Measurements from ENCODE around the gene PIK3R1. TPM values are rescaled to one million over a fixed set of nuclear protein-coding genes. Genes with fewer than 3 reads are reported as not detected.

PIK3R1 gene
- total RNA-seq, 2 donors from 2014 or later, result 61.8 to 127 TPM

DNA sequence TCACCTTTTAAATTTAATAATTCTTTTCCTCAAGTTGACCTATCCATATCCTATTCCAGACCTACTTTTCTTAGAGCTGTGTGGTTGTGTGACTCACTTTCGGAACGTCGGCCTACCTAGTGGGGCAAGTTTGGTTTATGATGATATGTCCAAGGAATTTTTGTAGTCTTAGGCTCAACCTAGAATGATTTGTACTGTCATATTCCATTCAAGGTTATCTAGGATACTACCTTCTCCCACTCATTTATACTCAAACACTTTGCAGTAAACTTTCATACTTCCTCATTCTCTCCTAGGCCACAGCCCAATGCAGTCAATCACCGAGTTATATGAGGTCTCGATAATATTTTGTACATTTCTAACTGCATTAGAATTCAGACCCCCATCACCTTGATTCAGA is 61.9 kb downstream of the PIK3R1 start:
- ATAC-seq (peak in 1 of 2 donors; percentile 86), DNase-seq (no peak)
- intact Hi-C loops (cut with DNase I), result no loop called here

DNA sequence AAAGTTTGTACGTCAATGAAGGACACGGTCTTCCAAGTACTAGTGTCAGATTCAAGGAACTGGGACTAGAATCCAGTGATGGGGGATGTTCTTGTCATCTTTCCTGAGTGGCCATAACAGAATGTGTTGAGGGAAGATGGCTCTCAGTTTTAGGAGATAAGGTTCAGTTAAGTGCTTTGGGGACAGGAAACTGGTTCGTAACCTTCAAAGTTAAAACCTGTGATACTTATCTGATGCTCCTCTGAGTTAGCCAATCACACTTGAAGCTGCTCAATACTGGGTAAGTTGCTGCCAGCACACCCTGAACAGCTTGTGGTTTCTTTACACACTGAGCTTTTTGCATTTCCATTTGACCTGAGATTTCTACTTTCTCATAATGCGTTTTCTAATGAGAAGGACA is 64.4 kb downstream of the PIK3R1 start:
- intact Hi-C loops (cut with DNase I), result no loop called here
- ATAC-seq (peak in 1 of 2 donors; percentile 67), DNase-seq (no peak)

DNA sequence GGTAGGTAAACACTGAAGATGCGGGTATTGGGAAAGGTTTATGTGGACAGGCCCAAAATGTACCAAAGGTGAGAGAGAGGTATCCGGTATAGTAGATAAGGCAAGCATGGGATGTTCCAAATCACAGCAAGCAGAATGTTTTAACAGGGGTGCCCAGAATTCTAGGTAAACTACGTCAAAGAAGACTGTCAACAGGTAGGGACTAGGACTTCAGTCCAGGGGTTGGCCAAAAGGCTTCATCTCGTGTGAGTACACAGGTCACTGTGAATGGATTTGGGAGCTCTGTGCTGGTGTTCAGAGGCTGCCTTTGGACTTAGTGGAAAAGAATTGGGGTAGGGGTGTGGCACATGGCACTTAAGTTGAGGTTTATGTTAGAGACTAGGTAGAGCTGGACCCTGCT is 66.4 kb downstream of the PIK3R1 start:
- ATAC-seq, result no peak
- intact Hi-C loops (cut with DNase I), result no loop called here

DNA sequence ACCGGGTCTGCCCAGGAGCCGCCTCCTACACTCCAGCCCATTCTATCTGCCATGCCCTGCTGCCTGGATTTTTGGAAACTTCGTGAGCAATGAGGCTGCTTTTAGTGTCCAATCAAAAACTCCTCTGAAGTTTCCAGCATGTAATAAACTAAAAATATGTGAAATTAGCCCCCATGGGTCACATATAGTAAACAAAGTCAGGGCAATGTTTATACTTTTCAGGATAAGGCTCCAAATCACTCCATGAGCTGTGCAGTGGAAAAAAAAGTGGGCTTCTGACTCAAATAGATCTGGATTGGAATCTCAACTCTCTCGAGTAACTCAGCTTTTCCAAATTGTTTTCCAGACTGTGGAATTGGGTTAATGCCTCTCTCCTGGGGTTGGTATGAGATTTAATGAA is 68.2 kb downstream of the PIK3R1 start:
- intact Hi-C loops (cut with DNase I), result no loop called here
- no peak for DNase-seq
- no peak for ATAC-seq

More for the DNA sequence above, 66.4 kb downstream of the PIK3R1 start:
- no peak for DNase-seq

DNA sequence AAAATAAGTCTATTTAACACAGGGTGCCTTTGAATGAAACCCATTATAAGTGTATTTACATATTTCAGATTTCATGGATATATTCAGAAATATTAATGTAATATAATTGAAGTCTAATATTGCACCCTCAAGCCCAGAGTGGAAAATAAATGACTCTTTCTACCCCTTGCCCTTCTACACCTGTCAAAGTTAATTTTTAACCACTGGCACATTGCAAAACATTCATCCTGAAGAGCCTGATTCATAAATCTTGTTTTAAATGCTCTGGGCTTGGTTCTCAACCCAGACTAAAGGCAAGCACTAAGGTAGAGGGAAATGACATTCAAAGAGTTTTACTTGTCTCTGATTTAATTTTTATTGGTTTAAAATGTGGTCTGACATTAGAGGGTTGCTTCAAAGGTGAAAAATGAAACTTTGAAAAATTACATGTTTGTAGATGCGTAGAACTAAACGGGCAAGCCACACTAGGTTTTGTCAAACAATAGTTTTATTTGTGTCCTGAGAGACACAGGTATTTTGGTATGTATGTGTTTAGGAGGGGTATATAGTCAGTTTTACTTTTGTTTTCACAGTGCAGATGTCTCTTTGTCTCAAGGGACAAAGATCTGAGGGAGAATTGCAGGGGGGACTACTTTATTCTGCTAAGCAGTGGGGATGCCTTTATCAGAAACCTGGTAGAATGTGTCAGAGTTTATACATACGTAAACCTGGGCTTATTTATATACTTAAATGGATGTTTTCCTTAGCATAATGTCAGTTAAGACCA is 69.7 kb downstream of the PIK3R1 start:
- no peak for DNase-seq
- no peak for ATAC-seq
- intact Hi-C loops (cut with DNase I), result loop anchor here (5.0 kb wide), 2 partner anchors 177 to 677 kb away; no protein-coding TSS in a partner anchor

DNA sequence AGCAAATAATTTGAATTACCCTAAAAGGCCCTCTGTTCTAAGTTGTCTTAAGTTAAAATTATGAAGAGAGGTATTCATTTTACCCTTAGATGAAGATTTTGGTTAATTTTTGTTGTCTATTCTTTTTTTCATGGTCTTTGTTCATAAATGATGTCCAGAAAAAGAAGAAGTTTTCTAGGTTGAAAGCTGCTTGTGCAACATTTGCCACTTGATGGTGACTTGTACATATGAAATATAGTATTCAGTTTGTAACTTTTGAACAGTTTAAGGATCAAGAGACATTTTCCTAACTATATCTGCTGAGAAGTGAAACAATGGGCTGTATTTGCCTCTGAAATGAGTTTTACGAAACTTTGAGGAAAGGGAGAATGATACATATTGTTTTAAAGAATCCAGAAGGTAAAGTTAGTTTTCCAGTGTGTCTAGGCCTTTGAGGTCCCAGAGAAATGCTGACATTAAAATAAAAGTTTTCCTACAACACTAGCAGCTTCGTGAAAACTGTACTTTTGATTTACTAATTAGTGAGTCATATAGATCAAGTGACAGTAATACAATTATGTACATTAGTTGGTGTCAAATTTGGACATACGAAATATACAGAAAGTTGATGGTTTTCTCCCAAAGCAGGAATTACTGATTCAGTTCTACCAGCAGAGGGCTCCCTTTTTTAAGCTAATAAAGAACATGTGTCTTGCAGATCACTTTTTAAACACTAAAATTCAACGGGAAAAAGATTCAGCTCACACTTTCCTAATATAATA is 70.5 kb downstream of the PIK3R1 start:
- ATAC-seq (no peak), DNase-seq (no peak)
- intact Hi-C loops (cut with DNase I), result loop anchor here (1.0 to 5.0 kb wide), 4 partner anchors 174 to 721 kb away; no protein-coding TSS in a partner anchor

DNA sequence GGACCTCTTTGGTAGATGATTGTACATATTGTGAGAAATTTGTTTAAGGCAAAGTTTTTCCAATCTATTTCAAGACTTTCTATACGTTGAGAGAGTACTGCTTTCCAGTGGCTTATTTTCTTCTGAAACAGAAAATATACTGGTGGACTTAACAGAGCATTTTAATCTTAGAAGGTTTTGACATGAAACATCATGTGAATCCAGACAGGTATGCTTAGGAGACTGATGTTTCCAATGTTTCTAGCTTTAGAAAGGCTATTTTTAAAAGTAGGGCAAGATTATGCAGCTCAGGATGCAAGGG is 71.0 kb downstream of the PIK3R1 start:
- ATAC-seq, result no peak
- intact Hi-C loops (cut with DNase I), result loop anchor here (1.0 to 5.0 kb wide), 4 partner anchors 174 to 720 kb away; no protein-coding TSS in a partner anchor

DNA sequence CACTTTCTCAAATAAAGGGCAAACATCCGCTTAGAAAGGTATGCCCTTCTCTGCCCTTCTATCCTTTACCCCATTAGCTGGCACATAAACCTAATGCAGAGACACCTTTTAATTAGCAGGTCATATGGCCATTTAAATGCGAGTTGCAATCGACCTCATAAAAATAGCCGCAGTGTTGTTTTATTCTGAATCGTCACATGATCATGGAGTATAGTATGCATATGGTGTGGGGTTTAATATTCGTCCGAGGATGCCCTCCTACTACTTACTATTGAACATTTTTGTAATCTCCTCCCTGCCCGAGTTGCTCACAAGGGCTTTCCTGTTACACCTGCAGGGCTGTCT is 72.0 kb downstream of the PIK3R1 start:
- DNase-seq (no peak), ATAC-seq (no peak)
- intact Hi-C loops (cut with DNase I), result loop anchor here (2.0 to 5.0 kb wide), 3 partner anchors 175 to 719 kb away; no protein-coding TSS in a partner anchor

More for the DNA sequence above, 71.0 kb downstream of the PIK3R1 start:
- no peak for DNase-seq

DNA sequence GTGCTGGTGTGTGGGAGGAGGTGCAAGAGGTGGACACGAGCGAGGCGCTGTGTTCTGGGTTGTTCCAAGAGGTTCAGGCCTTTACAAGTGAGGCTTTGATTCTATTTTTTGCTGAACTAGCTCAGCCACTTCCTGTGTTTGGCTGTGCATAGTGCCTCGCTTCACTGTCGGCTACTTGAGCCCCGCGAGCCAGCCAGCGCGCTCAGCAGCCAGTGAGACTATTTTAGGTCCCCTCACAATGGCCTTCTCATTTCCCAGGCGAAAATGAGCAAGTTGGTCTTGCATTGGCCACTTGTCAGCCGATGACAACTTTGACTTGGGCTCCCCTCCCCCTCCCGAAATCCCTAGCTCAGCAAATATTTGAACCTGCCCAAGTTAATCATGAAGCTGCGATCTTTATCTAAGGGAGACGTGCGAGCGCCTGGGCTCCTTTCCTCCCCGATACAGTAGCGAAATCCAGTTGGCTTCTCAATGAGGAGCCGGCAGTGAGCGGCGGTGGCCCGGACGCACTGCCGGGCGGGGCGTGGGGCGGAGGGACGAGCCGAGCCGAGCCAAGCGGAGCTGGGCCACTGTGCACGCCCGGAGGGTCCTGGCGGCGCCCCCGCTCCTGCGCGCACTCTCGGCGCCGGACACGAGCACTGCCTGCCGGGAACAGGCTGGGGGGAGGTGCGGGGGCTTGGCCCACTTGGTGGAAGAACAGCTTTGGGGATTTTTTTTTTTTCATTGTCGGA is 72.6 kb downstream of the PIK3R1 start:
- ATAC-seq, result peak; percentile 90 to 91
- intact Hi-C loops (cut with DNase I), result loop anchor here (2.0 to 5.0 kb wide), 3 partner anchors 174 to 719 kb away; no protein-coding TSS in a partner anchor

DNA sequence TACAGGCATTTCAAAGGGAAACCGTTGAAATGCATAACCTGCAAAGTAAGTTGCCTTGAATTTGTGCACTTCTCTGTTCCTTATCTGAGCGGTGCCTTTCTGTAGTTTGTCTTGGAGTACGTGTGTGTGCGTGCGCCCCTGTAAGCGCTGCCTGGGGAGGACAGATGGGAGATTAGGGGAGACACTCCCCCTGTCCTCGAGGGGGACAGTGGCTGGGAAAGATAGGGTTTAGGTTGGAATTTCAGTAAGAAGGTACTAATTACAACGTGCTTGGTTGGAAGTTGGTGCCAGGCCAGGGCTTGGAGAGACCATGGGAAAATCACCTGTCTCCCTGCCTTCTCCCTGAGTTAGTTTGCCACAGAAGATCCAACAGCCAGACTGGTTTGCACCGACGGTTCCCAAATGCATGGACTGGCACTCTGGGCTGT is 73.2 kb downstream of the PIK3R1 start:
- ATAC-seq (peak; percentile 21 to 26), DNase-seq (no peak)
- intact Hi-C loops (cut with DNase I), result loop anchor here (5.0 kb wide), 2 partner anchors 174 to 674 kb away; no protein-coding TSS in a partner anchor

More for the DNA sequence above, 72.6 kb downstream of the PIK3R1 start:
- peak; percentile 75 for DNase-seq

DNA sequence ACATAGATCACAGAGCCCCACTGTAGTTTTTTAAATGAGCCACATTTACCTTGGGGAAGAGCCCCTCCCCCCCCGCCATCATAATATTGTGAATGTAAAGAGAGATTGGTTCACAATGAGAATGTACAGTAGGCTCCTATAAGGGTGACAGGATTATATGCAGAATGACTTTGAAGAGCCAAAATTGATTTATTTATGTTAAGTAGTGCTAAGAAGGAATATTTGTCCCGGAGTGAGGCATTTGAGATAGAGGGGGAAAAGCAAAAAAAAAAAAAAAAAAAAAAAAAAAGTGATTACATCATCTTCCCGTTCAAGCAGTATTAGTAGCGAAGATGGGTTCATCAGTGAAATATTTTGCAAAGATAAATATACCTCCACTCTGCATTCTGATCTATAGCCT is 73.9 kb downstream of the PIK3R1 start:
- DNase-seq (no peak), ATAC-seq (no peak)
- intact Hi-C loops (cut with DNase I), result loop anchor here (5.0 kb wide), 2 partner anchors 173 to 673 kb away; no protein-coding TSS in a partner anchor

DNA sequence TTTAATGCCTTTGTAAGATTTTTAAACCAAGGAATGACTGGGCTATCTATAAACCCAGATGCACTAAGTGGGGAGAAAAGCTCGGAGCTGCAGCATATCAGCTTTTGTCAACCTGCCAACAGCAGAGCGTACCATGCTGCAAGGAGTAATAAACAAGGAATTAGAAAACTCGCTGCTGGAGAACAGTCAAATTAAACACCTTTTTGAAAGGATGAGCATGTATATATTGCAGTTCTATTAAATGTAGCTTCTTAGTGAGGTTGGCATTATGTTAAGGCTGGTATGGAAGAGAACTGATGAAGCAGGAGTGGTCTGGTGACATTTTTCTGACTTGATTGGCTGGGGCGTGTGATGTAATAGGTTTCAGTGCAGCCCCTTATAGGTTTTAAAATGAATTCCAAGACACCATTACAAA is 74.7 kb downstream of the PIK3R1 start:
- DNase-seq (peak; percentile 36), ATAC-seq (peak in 1 of 2 donors; percentile 23)
- intact Hi-C loops (cut with DNase I), result loop anchor here (2.0 to 10.0 kb wide), 3 partner anchors 53 to 675 kb away; no protein-coding TSS in a partner anchor

DNA sequence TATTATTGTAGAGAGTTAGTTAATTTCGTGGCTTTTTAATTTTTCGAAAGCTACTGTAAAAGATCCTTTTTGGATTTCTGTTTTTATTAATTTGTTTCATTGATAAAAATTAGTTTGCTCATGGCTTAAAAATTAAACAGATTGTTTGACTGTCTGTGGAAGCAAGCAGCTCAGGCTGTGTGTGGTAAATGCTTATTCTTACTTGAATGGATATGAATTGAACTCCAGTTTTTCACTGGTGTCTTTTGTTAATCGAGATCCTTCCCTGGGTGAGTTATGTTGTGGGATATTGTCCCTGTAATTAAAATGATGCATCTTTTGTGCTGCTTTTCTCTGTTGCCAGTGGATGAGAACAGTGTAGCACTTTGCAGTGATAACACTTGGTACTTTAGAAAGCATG is 75.3 kb downstream of the PIK3R1 start:
- ATAC-seq (no peak), DNase-seq (no peak)
- intact Hi-C loops (cut with DNase I), result loop anchor here (2.0 to 10.0 kb wide), 3 partner anchors 52 to 674 kb away; no protein-coding TSS in a partner anchor

DNA sequence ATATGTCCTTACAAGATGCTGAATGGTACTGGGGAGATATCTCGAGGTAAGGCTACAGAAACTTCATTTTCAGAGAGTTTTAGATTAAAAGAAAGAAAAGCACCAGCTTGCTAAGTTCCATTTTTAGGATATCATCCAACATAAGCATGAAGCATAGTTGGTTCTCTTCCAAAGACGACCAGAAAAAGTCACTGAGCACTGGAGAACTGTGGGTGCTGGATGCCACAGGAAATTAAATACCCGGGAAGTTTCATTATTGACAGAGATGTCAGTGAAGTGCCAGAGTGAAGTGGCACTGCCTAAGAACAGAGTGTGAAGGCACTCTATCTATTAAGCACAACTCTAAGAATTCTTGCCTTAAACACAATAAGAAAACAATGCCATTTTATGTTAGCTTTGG is 76.8 kb downstream of the PIK3R1 start:
- intact Hi-C loops (cut with DNase I), result loop anchor here (10.0 kb wide), 2 partner anchors 352 to 672 kb away; no protein-coding TSS in a partner anchor
- ATAC-seq, result no peak
- no peak for DNase-seq

DNA sequence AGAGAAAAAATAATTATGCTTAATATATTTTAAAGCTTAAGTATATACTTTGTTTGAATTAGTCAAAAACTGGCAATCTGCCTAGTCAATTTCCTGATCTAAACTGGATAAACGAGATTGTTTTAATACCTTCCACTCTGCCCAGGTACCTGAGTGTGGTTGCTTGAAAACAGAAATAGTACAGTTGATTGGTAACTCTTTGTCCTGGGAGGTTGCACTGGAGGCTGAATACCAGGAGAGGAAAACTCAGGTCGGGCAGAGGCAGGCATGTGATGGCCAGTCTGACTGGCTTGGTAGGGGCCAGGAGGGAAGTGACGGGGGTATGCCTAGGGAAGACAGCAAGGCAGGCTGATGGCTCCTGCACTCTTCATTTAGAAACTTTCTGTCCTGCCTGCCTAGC is 80.2 kb downstream of the PIK3R1 start:
- no peak for ATAC-seq
- no peak for DNase-seq
- intact Hi-C loops (cut with DNase I), result loop anchor here (10.0 kb wide), 2 partner anchors 349 to 669 kb away; no protein-coding TSS in a partner anchor

DNA sequence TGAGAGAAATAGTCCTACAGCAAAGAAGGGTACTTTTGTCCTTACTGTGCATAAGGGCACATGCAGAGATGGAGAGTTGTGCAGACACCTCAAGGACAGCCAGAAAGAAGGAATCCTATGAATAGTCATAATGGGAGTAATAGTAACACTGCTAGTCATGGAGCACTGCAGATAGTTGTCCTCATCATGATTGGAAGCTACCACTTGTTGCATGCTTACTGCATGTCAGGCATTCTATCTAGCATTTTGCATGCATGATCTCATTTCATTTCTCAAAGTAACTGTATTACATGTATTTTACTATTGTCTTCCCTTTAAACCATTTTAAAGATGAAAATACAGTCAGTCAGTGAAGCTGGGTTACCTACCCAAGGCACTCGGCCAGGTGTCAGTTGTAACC is 81.3 kb downstream of the PIK3R1 start:
- no peak for ATAC-seq
- no peak for DNase-seq
- intact Hi-C loops (cut with DNase I), result loop anchor here (10.0 kb wide), 2 partner anchors 348 to 668 kb away; no protein-coding TSS in a partner anchor

DNA sequence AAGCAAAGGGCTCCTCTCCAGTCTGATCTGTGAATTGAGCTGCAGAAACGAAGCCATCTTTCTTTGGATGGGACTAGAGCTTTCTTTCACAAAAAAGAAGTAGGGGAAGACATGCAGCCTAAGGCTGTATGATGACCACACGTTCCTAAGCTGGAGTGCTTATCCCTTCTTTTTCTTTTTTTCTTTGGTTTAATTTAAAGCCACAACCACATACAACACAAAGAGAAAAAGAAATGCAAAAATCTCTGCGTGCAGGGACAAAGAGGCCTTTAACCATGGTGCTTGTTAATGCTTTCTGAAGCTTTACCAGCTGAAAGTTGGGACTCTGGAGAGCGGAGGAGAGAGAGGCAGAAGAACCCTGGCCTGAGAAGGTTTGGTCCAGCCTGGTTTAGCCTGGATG is 82.1 kb downstream of the PIK3R1 start:
- DNase-seq (no peak), ATAC-seq (no peak)
- intact Hi-C loops (cut with DNase I), result loop anchor here (10.0 kb wide), 2 partner anchors 347 to 667 kb away; no protein-coding TSS in a partner anchor

DNA sequence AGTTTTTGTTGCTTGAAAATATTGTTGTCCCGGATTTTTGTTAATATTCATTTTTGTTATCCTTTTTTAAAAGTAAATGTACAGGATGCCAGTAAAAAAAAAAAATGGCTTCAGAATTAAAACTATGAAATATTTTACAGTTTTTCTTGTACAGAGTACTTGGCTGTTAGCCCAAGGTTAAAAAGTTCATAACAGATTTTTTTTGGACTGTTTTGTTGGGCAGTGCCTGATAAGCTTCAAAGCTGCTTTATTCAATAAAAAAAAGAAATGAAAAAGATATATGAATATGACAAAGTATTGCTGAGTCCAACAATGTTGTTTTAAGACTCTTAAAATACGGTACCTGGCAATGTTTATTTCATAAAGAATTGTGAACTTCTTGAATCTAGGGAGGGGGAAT is 82.9 kb downstream of the PIK3R1 start:
- no peak for DNase-seq
- ATAC-seq, result no peak
- intact Hi-C loops (cut with DNase I), result loop anchor here (10.0 kb wide), 2 partner anchors 346 to 666 kb away; no protein-coding TSS in a partner anchor

DNA sequence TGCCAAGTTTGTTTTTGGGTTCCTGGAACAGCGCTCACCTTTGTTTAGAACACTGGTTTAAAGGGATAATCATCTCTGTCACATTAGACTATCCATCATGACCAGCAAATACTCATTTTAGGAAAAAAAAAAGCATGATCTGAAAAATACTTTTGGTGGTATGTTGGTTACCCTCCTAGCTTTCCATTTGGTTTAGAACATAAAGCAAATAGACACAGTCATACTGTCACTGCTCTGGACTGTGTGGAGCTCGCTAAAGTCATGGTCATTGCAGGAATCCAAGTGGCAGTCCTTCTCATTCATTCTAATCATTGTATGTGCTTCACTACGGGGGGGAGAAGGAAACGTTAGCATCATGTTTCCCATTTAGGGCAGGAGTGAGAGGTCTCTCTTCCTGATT is 83.5 kb downstream of the PIK3R1 start:
- intact Hi-C loops (cut with DNase I), result loop anchor here (10.0 kb wide), 2 partner anchors 346 to 666 kb away; no protein-coding TSS in a partner anchor
- no peak for ATAC-seq
- DNase-seq, result no peak

Data from left cardiac atrium (tissue), 4 donors.